DND-41 (cell line): ENCODE measurements around the gene NUBP2.

Experiments used
- ATAC-seq: fragments of 200-7000 bp; cut with Tn5 transposase; 3 replicates; pipeline ENCODE4 v1.9.1; 2021; ENCODE audit warnings: low read depth; ENCODE audit not compliant: insufficient read depth
- DNase-seq: peaks from one replicate; pipeline ENCODE4 v3.0.0-alpha.2; 2020
- H2AFZ ChIP-seq: 2 replicates; pipeline ENCODE4 v1.6.0; 2012; ENCODE audit warnings: low read depth, low read length
- H3K27ac ChIP-seq: 2 replicates; pipeline ENCODE4 v1.5.1; 2012; ENCODE audit warnings: low read length, inconsistent platforms
- H3K27me3 ChIP-seq: fragments of 200-600 bp; sonication (generic); 2 replicates; pipeline ENCODE4 v1.6.0; 2012; ENCODE audit warnings: low read length, mild to moderate bottlenecking, inconsistent platforms; ENCODE audit not compliant: insufficient read depth, poor library complexity
- H3K36me3 ChIP-seq: 2 replicates; pipeline ENCODE4 v1.5.1; 2012; ENCODE audit warnings: low read length, inconsistent platforms; ENCODE audit not compliant: insufficient read depth
- H3K4me1 ChIP-seq: 2 replicates; pipeline ENCODE4 v1.5.1; 2012; ENCODE audit warnings: mild to moderate bottlenecking, low read length; ENCODE audit not compliant: insufficient read depth
- H3K4me2 ChIP-seq: 2 replicates; pipeline ENCODE4 v1.6.0; 2012; ENCODE audit warnings: mild to moderate bottlenecking, moderate library complexity, low read length, inconsistent platforms; ENCODE audit not compliant: insufficient read depth
- H3K4me3 ChIP-seq, 2 experiments: fragments of 200-600 bp in 1 of 2; shearing (Covaris generic) in 1 of 2; 2 replicates each; pipeline ENCODE4 v1.5.1; 2012 to 2016; ENCODE audit warnings: inconsistent platforms in 2 of 2, low read length in 2 of 2, mild to moderate bottlenecking in 2 of 2, low read depth in 1 of 2, moderate library complexity in 1 of 2
- H3K79me2 ChIP-seq: 2 replicates; pipeline ENCODE4 v1.6.0; 2012; ENCODE audit warnings: low read length, inconsistent platforms; ENCODE audit not compliant: insufficient read depth
- H3K9ac ChIP-seq: 2 replicates; pipeline ENCODE4 v1.6.0; 2012; ENCODE audit warnings: low read depth, mild to moderate bottlenecking, inconsistent platforms, low read length, moderate library complexity
- H3K9me3 ChIP-seq: 2 replicates; pipeline ENCODE4 v1.5.1; 2012; ENCODE audit warnings: low read length, moderate library complexity, mild to moderate bottlenecking, inconsistent platforms; ENCODE audit not compliant: insufficient read depth, severe bottlenecking
- H4K20me1 ChIP-seq: 2 replicates; pipeline ENCODE4 v1.6.0; 2012; ENCODE audit warnings: low read length; ENCODE audit not compliant: insufficient read depth
- CTCF ChIP-seq: IDR thresholded peaks from 2 replicates; pipeline ENCODE4 v1.5.1; 2012; ENCODE audit warnings: borderline replicate concordance, low read length, moderate library complexity, mild to moderate bottlenecking; ENCODE audit not compliant: poor library complexity, severe bottlenecking; ENCODE audit errors: extremely low read depth
- EZH2 ChIP-seq: IDR thresholded peaks from 3 replicates; pipeline ENCODE4 v1.6.1; 2012; ENCODE audit warnings: borderline replicate concordance, low read depth, mild to moderate bottlenecking, moderate library complexity, low read length, inconsistent platforms; ENCODE audit not compliant: severe bottlenecking

The NUBP2 gene

GRCh38 chr16:1775846-1776671, 6.7 kb upstream of the NUBP2 start:
- Histone ChIP-seq H3K9ac (no peak overlapping the region), H2AFZ (no peak overlapping the region), H3K27me3 (no peaks in the 10 kb centered on the region), H3K4me1 (peaks cover 48% of the 10 kb centered on the region), H3K9me3 (no peaks in the 10 kb centered on the region), H3K4me3 (no peak overlapping the region), H3K4me2 (no peak overlapping the region), H3K36me3 (peaks cover 67% of the 10 kb centered on the region), H3K27ac (no peak overlapping the region), H4K20me1 (peaks cover 61% of the 10 kb centered on the region), H3K79me2 (peaks cover 68% of the 10 kb centered on the region)
- ATAC-seq (no peak), DNase-seq (no peak)
- TF ChIP-seq CTCF: no peak
- no peak for TF ChIP-seq EZH2

GRCh38 chr16:1776672-1776955, 6.1 kb upstream of the NUBP2 start:
- DNase-seq (no peak), ATAC-seq (no peak)
- no peak overlapping the region for H2AFZ ChIP-seq
- peaks cover 66% of the 10 kb centered on the region for H4K20me1 ChIP-seq
- H3K36me3 ChIP-seq: peaks cover 70% of the 10 kb centered on the region
- H3K4me1 ChIP-seq: peaks cover 50% of the 10 kb centered on the region
- no peak overlapping the region for H3K4me3 ChIP-seq
- TF ChIP-seq CTCF (no peak), EZH2 (no peak)
- H3K27ac ChIP-seq: no peak overlapping the region
- H3K9ac ChIP-seq: no peak overlapping the region
- peaks cover 71% of the 10 kb centered on the region for H3K79me2 ChIP-seq
- H3K4me2 ChIP-seq: no peak overlapping the region
- H3K9me3 ChIP-seq: no peaks in the 10 kb centered on the region
- no peaks in the 10 kb centered on the region for H3K27me3 ChIP-seq

- Histone ChIP-seq H3K27ac (no peak overlapping the region), H3K4me2 (no peak overlapping the region), H3K4me3 (no peak overlapping the region), H3K79me2 (peaks cover 72% of the 10 kb centered on the region), H3K9me3 (no peaks in the 10 kb centered on the region), H3K36me3 (peaks cover 68% of the 10 kb centered on the region), H3K4me1 (peaks cover 50% of the 10 kb centered on the region), H3K27me3 (no peaks in the 10 kb centered on the region), H2AFZ (no peak overlapping the region), H3K9ac (no peak overlapping the region), H4K20me1 (peaks cover 70% of the 10 kb centered on the region)
- DNase-seq (no peak), ATAC-seq (no peak)
- TF ChIP-seq EZH2: no peak
- no peak for TF ChIP-seq CTCF
Measured at GRCh38 chr16:1776991-1777374, 5.8 kb upstream of the NUBP2 start.
